Pancreas (tissue), 10 donors: Measurements from ENCODE around the gene TRPM5. TPM values are rescaled to one million over a fixed set of nuclear protein-coding genes. Genes with fewer than 3 reads are reported as not detected.

Source experiments
- ATAC-seq, 4 donors: fragments of 200-7000 bp; cut with Tn5 transposase; one replicate each; pipeline versions ENCODE4 v1.8.0 to v1.9.1; 2020; ENCODE audit warnings: mild to moderate bottlenecking in 4 of 4, moderate library complexity in 4 of 4
- DNase-seq, 6 donors: peaks; one replicate each; pipeline ENCODE4 v3.0.0-alpha.2; 2020
- FAIRE-seq: peaks from 2 replicates; lab custom pipeline; 2012; peaks lifted over from hg19 to GRCh38; lab: Jason Lieb, UNC
- H3K27ac ChIP-seq, 4 donors: fragments of 200-600 bp; sonication (generic); 1 replicate in 3 of 4; 2 replicates in 1 of 4; pipeline versions ENCODE4 v1.5.0 to v1.8.0; 2020
- H3K27me3 ChIP-seq, 4 donors: fragments of 200-600 bp; one replicate each; pipeline ENCODE4 v1.8.0; 2021
- H3K36me3 ChIP-seq, 3 donors: fragments of 200-600 bp; sonication (generic) in 1 of 3; one replicate each; pipeline versions ENCODE4 v1.5.0 to v1.8.0; 2020 to 2021
- H3K4me1 ChIP-seq, 3 donors: fragments of 200-600 bp; one replicate each; pipeline ENCODE4 v1.8.0; 2021
- H3K4me3 ChIP-seq, 4 donors: fragments of 200-600 bp; sonication (generic) in 2 of 4; one replicate each; pipeline versions ENCODE4 v1.5.0 to v1.8.0; 2020 to 2021
- H3K9me3 ChIP-seq, 4 donors: fragments of 200-600 bp; one replicate each; pipeline ENCODE4 v1.8.0; 2021
- CTCF ChIP-seq, 4 donors: fragments of 200-600 bp; sonication (generic) in 3 of 4; IDR thresholded peaks; one replicate each; pipeline versions ENCODE4 v1.5.0 to v1.8.0; 2021; ENCODE audit warnings: antibody characterized with exemption in 4 of 4
- WGBS, 2 donors: extraction: QIAGEN DNeasy Blood & Tissue Kit; methylation state at CpG; one replicate each; pipeline ENCODE4 v1.1.7; 2013; 5-methylcytosine and 5-hydroxymethylcytosine counted together
- intact Hi-C, 3 donors: fragments of 100-400 bp; cut with DNase I; formaldehyde crosslinking; loops; one replicate each; pipeline versions ENCODE4 v1.11.1 to v1.14.2; 2022
- polyA plus RNA-seq, 2 donors: library from polyadenylated mRNA; stranded (reverse); fragments of 200-250 nt; gene quantifications; one replicate each; pipeline ENCODE4 v1.2.3, GENCODE V29; 2013
- total RNA-seq, 6 donors: library from RNA; stranded (reverse); fragmentation: NEBNext Ultra II Directional in 4 of 6; extraction: Animal tissue kit (Norgen Biotek cat#: 25700) in 4 of 6; gene quantifications; one replicate each; pipeline versions ENCODE4 v1.2.1 to v1.2.4, GENCODE V29; 2021 to 2023
- donor health status: healthy with polysubstance abuse.
- donor health status: DM: no; HTN: no; CAD: no; lungs with moderate emphysema.
- donor health status: DM: no; HTN: no; CAD: no.
- donor health status: control.
- donor health status: control.
- donor health status: Bipolar disorder and iron deficiency.
- donor health status: DM: yes; HTN: yes; CAD: no.
- donor health status: DM: no; HTN: no; CAD: no.
- donor health status: DM: no; HTN: no; CAD: no.
- donor health status: DM: yes; HTN: yes; CAD: no.

TRPM5 gene, protein sequence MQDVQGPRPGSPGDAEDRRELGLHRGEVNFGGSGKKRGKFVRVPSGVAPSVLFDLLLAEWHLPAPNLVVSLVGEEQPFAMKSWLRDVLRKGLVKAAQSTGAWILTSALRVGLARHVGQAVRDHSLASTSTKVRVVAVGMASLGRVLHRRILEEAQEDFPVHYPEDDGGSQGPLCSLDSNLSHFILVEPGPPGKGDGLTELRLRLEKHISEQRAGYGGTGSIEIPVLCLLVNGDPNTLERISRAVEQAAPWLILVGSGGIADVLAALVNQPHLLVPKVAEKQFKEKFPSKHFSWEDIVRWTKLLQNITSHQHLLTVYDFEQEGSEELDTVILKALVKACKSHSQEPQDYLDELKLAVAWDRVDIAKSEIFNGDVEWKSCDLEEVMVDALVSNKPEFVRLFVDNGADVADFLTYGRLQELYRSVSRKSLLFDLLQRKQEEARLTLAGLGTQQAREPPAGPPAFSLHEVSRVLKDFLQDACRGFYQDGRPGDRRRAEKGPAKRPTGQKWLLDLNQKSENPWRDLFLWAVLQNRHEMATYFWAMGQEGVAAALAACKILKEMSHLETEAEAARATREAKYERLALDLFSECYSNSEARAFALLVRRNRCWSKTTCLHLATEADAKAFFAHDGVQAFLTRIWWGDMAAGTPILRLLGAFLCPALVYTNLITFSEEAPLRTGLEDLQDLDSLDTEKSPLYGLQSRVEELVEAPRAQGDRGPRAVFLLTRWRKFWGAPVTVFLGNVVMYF (N-terminal part only)
- 1 to 10 TPM in 3 of 6 donors, under 1 TPM in 3; 0.51 to 2.8 (median 0.95) TPM for total RNA-seq
- polyA plus RNA-seq = 1 to 10 TPM; 4.3 to 4.8 TPM

- no peaks in the 10 kb centered on the region for H3K27me3 ChIP-seq
- intact Hi-C loops = no loop called here
- peak within 1 kb of the TSS; percentile 27 to 68 (median 52) for H3K4me3 ChIP-seq
- no peak for FAIRE-seq
- WGBS, 2 donors = 9 to 10% methylated on average over 33 to 61 of the region's 64 CpGs
- peak; percentile 44 to 52 (median 48) for ATAC-seq
- peaks cover 11 to 21% (median 12%) of the 10 kb centered on the region in 3 donors for H3K4me1 ChIP-seq
- no peaks in the 10 kb centered on the region for H3K9me3 ChIP-seq
- peak within 1 kb of the TSS; percentile 34 to 76 (median 64) for H3K27ac ChIP-seq
- DNase-seq = peak in 5 of 6 donors; percentile 62 to 89 (median 72)
- no peaks in the 10 kb centered on the region for H3K36me3 ChIP-seq
- TF ChIP-seq CTCF (IDR thresholded peaks at IDR 0.05) = no peak
Observed at GRCh38 chr11:2443881-2444820, at the start of gene TRPM5. TSS of gene TRPM5 (minus strand) at chr11:2444514. CDS start at chr11:2423036, 21,478 bp downstream.

DNA sequence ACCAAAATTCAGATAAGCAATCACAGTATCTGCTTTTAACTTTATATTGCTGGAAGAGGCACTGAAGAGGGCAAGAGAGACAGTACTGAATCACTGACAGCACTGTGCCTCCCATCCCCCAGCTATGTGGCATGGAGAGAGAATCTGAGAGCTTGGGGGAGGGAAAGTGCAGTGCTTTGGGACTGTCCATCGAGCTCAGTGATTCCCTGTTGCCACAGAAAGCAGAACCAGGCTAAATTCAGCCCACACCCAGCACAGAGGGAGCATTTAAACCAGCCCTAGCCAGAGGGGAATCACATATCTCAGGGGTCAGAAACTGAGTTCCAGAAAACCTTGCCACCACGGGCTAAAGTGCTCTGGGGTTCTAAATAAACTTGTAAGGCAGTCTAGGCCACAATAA, 44.8 kb upstream of the TRPM5 start:
- Histone ChIP-seq H3K27ac (no peak overlapping the region), H3K9me3 (no peaks in the 10 kb centered on the region), H3K4me1 (peaks cover 1 to 3% (median 3%) of the 10 kb centered on the region in 3 donors), H3K36me3 (no peaks in the 10 kb centered on the region), H3K27me3 (no peaks in the 10 kb centered on the region), H3K4me3 (no peak overlapping the region)
- 59 to 66% methylated on average over 2 of the region's 2 CpGs for WGBS, 2 donors
- DNase-seq (no peak), FAIRE-seq (no peak), ATAC-seq (no peak)
- TF ChIP-seq CTCF (IDR thresholded peaks at IDR 0.05) = no peak
- intact Hi-C loops = no loop called here

DNA sequence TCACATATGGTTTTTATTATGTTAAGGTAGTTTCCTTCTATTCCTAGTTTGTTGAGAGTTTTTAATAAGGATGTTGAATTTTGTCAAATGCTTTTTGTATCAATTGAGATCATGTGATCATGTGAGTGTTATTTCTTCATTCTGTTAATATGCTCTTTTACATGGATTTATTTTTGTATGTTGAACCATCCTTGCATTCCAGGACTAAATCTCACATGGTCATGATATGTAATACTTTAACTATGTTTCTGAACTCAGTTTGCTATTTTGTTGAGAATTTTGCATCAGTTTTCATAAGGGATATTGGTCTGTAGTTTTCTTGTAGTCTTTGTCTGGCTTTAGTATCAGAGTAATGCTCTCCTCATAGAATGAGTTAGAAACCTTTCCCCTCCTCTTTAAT, 43.7 kb upstream of the TRPM5 start:
- ATAC-seq (no peak), FAIRE-seq (no peak), DNase-seq (no peak)
- Histone ChIP-seq H3K9me3 (no peaks in the 10 kb centered on the region), H3K4me1 (peaks cover 10 to 14% (median 11%) of the 10 kb centered on the region in 3 donors), H3K4me3 (no peak overlapping the region), H3K36me3 (no peaks in the 10 kb centered on the region), H3K27ac (no peak overlapping the region), H3K27me3 (no peaks in the 10 kb centered on the region)
- intact Hi-C loops = no loop called here
- no peak for TF ChIP-seq CTCF (IDR thresholded peaks at IDR 0.05)

DNA sequence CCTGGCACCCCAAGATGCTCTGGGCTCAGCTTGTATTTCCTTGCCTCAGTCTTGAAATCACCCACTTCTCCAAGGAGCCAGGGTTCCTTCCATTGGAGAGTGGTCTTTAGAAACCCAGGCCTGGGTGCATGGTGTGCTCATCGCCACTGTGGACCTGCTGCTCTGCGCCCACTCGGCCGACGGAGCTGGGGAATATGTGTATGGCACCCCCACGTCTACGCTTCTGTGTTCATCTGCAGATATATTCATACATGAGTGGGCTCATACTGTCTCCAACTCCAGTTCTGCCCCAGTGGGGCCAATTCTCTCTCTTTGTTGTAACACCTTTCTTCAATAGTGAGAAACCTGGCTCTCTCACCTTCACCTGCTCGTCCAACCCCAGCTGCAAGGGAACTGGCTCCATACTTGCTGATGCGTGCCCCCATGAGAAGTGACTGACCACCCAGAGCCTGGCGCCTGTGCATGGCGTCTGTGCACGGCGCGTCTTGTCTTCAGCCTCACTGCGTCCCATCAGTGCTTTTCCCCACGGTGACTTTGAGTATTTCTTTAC, 40.3 kb upstream of the TRPM5 start:
- Histone ChIP-seq H3K27me3 (no peaks in the 10 kb centered on the region), H3K4me3 (no peak overlapping the region), H3K4me1 (peaks cover 11 to 14% (median 13%) of the 10 kb centered on the region in 3 donors), H3K27ac (no peak overlapping the region), H3K9me3 (no peaks in the 10 kb centered on the region), H3K36me3 (no peaks in the 10 kb centered on the region)
- intact Hi-C loops = no loop called here
- ATAC-seq = no peak
- no peak for TF ChIP-seq CTCF (IDR thresholded peaks at IDR 0.05)
- FAIRE-seq = no peak
- 96 to 98% methylated on average over 16 of the region's 16 CpGs for WGBS, 2 donors
- no peak for DNase-seq
